Endothelial cell of umbilical vein (primary cell): Measurements from ENCODE around the gene SMIM24.

Source experiments
- CTCF ChIP-seq, 2 donors: IDR thresholded peaks; 1 replicate in 1 of 2; 2 replicates in 1 of 2; pipeline ENCODE4 v1.5.1; 2011; ENCODE audit warnings: low read length in 2 of 2, mild to moderate bottlenecking in 2 of 2, moderate library complexity in 2 of 2, control low read depth in 1 of 2, inconsistent platforms in 1 of 2, low read depth in 1 of 2; ENCODE audit not compliant: insufficient read depth in 1 of 2; ENCODE audit errors: extremely low read depth in 1 of 2
- JUN ChIP-seq: IDR thresholded peaks from 2 replicates; pipeline ENCODE4 v1.6.1; 2011; ENCODE audit warnings: borderline replicate concordance, low read depth; ENCODE audit not compliant: insufficient read length, insufficient read depth
- POLR2A ChIP-seq: IDR thresholded peaks from 2 replicates; pipeline ENCODE4 v1.6.1; 2012; ENCODE audit warnings: low read depth, mild to moderate bottlenecking, control low read depth, low read length

GRCh38 chr19:3479834-3480215 is 500 bp downstream of the SMIM24 start:
- TF ChIP-seq CTCF (IDR thresholded peaks at IDR 0.05; ENCODE audit: extremely low read depth in 1 of 2, insufficient read depth in 1 of 2, low read depth in 1 of 2, low read length in 2 of 2) = no peak
- no peak for TF ChIP-seq POLR2A
- no peak for TF ChIP-seq JUN
